ENCODE data around the gene ALOX5.

- TF ChIP-seq RFX5 (IDR thresholded peaks at IDR 0.05; ENCODE audit: low read length) (no peak), EP300 (IDR thresholded peaks at IDR 0.05; ENCODE audit: borderline replicate concordance in 1 of 2, low read depth in 1 of 2, low read length in 1 of 2) (no peak), GABPA (IDR thresholded peaks at IDR 0.05; ENCODE audit: low read depth) (no peak)
- TF ChIP-seq, protein P1, sequence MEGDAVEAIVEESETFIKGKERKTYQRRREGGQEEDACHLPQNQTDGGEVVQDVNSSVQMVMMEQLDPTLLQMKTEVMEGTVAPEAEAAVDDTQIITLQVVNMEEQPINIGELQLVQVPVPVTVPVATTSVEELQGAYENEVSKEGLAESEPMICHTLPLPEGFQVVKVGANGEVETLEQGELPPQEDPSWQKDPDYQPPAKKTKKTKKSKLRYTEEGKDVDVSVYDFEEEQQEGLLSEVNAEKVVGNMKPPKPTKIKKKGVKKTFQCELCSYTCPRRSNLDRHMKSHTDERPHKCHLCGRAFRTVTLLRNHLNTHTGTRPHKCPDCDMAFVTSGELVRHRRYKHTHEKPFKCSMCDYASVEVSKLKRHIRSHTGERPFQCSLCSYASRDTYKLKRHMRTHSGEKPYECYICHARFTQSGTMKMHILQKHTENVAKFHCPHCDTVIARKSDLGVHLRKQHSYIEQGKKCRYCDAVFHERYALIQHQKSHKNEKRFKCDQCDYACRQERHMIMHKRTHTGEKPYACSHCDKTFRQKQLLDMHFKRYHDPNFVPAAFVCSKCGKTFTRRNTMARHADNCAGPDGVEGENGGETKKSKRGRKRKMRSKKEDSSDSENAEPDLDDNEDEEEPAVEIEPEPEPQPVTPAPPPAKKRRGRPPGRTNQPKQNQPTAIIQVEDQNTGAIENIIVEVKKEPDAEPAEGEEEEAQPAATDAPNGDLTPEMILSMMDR (IDR thresholded peaks at IDR 0.05): no peak
These were observed 45.6 kb downstream of the ALOX5 start for GRCh38 chr10:45419676-45420025.

Measured in SK-N-SH (cell line).